AG09319 (cell line): ENCODE results near the gene CSNK1G1.

Source experiments
- DNase-seq: peaks from one replicate; pipeline ENCODE4 v3.0.0-alpha.2; 2010; ENCODE audit warnings: low read depth; ENCODE audit errors: extremely low read depth
- CTCF ChIP-seq: IDR thresholded peaks from 2 replicates; pipeline ENCODE4 v1.5.1; 2011; ENCODE audit warnings: low read depth, mild to moderate bottlenecking, inconsistent platforms, low read length, moderate library complexity

The CSNK1G1 gene

DNA sequence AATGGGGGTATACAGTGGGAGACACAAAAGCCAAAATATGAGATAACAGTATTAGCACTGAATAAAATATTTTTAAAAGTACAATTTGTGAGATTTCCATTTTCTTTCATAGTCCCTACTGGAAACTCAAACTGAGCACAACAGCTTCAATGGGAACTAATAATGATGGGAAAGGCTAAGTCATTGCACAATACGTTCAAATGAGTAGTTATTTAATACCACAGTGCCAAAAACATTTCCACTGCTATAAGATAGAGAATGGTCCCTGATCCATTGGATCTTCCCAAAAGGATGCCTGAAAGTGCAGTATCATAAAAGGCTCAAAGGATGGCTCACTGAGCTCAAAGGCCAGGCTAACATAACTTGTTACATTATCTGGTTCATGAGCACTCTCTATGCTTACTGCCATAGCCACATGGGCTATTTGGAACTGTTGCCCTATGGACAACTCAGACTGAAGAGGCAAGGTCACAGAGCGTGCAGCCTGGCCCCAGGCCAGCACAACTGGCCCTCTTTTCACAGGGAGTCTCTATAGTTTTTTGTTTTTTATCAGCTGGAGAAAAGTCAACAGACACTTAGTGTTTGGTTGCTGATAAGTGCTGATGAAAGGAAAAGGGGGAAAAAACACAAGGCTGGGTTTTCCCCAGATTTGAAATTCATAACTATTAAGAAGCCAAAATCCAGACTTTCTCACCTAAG, 139.1 kb downstream of the CSNK1G1 start:
- TF ChIP-seq CTCF: no peak
- no peak for DNase-seq

- no peak for DNase-seq
- TF ChIP-seq CTCF: no peak
These were observed 139.8 kb downstream of the CSNK1G1 start for GRCh38 chr15:64216196-64216595.

GRCh38 chr15:64213646-64214045, 142.3 kb downstream of the CSNK1G1 start:
- DNase-seq: no peak
- no peak for TF ChIP-seq CTCF

DNA sequence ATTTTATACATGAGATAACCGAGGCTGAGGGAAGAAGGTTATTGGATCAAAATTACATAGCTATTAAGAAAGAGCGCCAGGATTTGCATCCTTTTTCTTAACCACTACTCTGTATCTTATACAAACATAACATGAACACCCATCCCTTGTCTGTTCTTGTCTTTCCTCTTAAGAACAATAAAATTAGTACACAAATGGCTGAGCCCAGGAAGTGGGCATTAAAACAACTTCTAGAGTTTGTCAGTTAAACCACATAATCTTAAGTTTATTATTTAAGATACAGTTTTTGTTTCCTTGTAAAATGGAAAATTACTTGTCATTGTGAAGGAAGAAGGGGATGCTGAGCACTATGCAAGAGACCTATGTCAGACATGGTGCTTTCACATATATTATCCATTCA, 144.3 kb downstream of the CSNK1G1 start:
- DNase-seq: no peak
- no peak for TF ChIP-seq CTCF

DNA sequence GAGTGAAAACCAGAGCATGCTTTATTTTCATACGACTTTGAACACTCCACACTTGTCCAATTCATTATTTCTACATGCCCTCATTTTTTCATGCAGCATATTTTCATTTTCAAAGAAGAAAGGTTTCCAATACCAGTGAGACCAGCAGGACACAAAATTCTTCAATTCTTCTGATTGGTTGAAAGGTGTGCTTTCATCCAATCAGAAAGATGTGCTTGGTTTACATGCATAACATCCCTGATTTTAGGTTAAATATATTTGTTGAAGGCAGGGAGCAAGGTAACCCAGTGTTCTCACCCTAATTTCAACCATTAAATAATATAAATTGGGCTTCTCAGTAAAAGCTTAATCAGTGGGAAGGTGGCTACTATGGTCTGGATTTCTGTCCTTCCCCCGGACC, 145.6 kb downstream of the CSNK1G1 start:
- DNase-seq: no peak
- TF ChIP-seq CTCF: no peak

GRCh38 chr15:64209680-64210334, 146.2 kb downstream of the CSNK1G1 start:
- DNase-seq: no peak
- peak; percentile 44 for TF ChIP-seq CTCF

DNA sequence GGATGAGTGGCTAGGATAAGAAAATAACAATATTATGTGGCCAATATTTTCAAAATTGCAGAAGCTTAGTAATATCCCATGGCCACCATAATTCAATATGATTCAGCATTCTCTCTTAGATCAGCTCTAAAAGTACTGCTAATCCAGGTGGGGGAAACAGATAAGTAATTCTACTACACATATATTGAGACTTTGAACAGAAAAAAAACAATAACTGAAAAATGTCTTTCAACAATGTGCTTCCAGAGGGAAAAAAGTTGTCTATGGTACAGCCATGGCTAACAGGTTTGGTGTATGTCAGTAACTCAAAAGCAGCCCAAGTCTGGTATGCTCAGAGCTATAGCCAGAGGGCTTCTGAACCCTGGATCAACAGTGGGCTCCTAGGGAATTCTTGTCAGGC, 150.8 kb downstream of the CSNK1G1 start:
- no peak for TF ChIP-seq CTCF
- DNase-seq: no peak
